Central memory CD8-positive, alpha-beta T cell (primary cell): ENCODE results near the gene PSMC3IP.

Experiments used
- ATAC-seq: fragments of 150-1000 bp; cut with Tn5 transposase; replicated peaks from 2 replicates; pipeline ENCODE4 v1.10.0; 2022; ENCODE audit warnings: mild to moderate bottlenecking, moderate FRiP score, moderate number of reproducible peaks; ENCODE audit not compliant: poor library complexity, severe bottlenecking; ENCODE audit errors: extremely low read depth
- DNase-seq, 2 donors: peaks; one replicate each; pipeline ENCODE4 v3.0.0; 2021; ENCODE audit warnings: low spot score in 2 of 2
- H3K27ac Mint-ChIP-seq: one replicate; pipeline ENCODE4 v1.8.0; 2022; ENCODE audit warnings: low read depth, mild to moderate bottlenecking, moderate library complexity, mixed read lengths
- H3K27me3 Mint-ChIP-seq: one replicate; pipeline ENCODE4 v1.8.0; 2022; ENCODE audit warnings: mixed read lengths
- H3K36me3 Mint-ChIP-seq: one replicate; pipeline ENCODE4 v1.8.0; 2022; ENCODE audit warnings: mild to moderate bottlenecking, moderate library complexity, mixed read lengths; ENCODE audit not compliant: insufficient read depth
- H3K4me1 Mint-ChIP-seq: one replicate; pipeline ENCODE4 v1.8.0; 2022; ENCODE audit warnings: mixed read lengths
- H3K4me3 Mint-ChIP-seq: one replicate; pipeline ENCODE4 v1.8.0; 2022; ENCODE audit warnings: mild to moderate bottlenecking, moderate library complexity, mixed read lengths
- H3K9me3 Mint-ChIP-seq: one replicate; pipeline ENCODE4 v1.8.0; 2022; ENCODE audit warnings: mixed read lengths

Gene PSMC3IP

GRCh38 chr17:42578282-42578869 lies 847 bp upstream of the PSMC3IP start:
- Mint-ChIP-seq H3K4me3 (peak overlapping the region; percentile 89), H3K27me3 (no peaks in the 10 kb centered on the region), H3K9me3 (no peaks in the 10 kb centered on the region), H3K36me3 (peaks cover 48% of the 10 kb centered on the region), H3K4me1 (peaks cover 39% of the 10 kb centered on the region), H3K27ac (peak overlapping the region; percentile 84)
- ATAC-seq (peak; percentile 64), DNase-seq (peak; percentile 52 to 54)

GRCh38 chr17:42577140-42577531 lies 393 bp downstream of the PSMC3IP start:
- H3K4me3 Mint-ChIP-seq: peak overlapping the region; percentile 89
- H3K36me3 Mint-ChIP-seq: peaks cover 46% of the 10 kb centered on the region
- peaks cover 45% of the 10 kb centered on the region for H3K4me1 Mint-ChIP-seq
- H3K9me3 Mint-ChIP-seq: no peaks in the 10 kb centered on the region
- ATAC-seq (no peak), DNase-seq (no peak)
- H3K27me3 Mint-ChIP-seq: no peaks in the 10 kb centered on the region
- H3K27ac Mint-ChIP-seq: peak overlapping the region; percentile 84

GRCh38 chr17:42574463-42574862 lies 3.1 kb downstream of the PSMC3IP start:
- peaks cover 40% of the 10 kb centered on the region for H3K36me3 Mint-ChIP-seq
- DNase-seq (no peak), ATAC-seq (no peak)
- no peaks in the 10 kb centered on the region for H3K27me3 Mint-ChIP-seq
- H3K27ac Mint-ChIP-seq: no peak overlapping the region
- no peak overlapping the region for H3K4me3 Mint-ChIP-seq
- H3K4me1 Mint-ChIP-seq: peaks cover 45% of the 10 kb centered on the region
- no peaks in the 10 kb centered on the region for H3K9me3 Mint-ChIP-seq

- Mint-ChIP-seq H3K4me1 (peaks cover 46% of the 10 kb centered on the region), H3K9me3 (no peaks in the 10 kb centered on the region), H3K36me3 (peaks cover 37% of the 10 kb centered on the region), H3K27me3 (no peaks in the 10 kb centered on the region), H3K27ac (no peak overlapping the region), H3K4me3 (no peak overlapping the region)
- DNase-seq (no peak), ATAC-seq (no peak)
Measured at GRCh38 chr17:42573095-42573494, 4.4 kb downstream of the PSMC3IP start.

GRCh38 chr17:42571435-42572225 lies 5.9 kb downstream of the PSMC3IP start:
- H3K36me3 Mint-ChIP-seq: peaks cover 39% of the 10 kb centered on the region
- H3K4me1 Mint-ChIP-seq: peaks cover 43% of the 10 kb centered on the region
- ATAC-seq (no peak), DNase-seq (no peak)
- no peak overlapping the region for H3K27ac Mint-ChIP-seq
- H3K27me3 Mint-ChIP-seq: no peaks in the 10 kb centered on the region
- no peak overlapping the region for H3K4me3 Mint-ChIP-seq
- H3K9me3 Mint-ChIP-seq: no peaks in the 10 kb centered on the region

- H3K9me3 Mint-ChIP-seq: no peaks in the 10 kb centered on the region
- H3K4me3 Mint-ChIP-seq: peak overlapping the region; percentile 50
- no peak for DNase-seq
- H3K27ac Mint-ChIP-seq: no peak overlapping the region
- no peaks in the 10 kb centered on the region for H3K27me3 Mint-ChIP-seq
- H3K4me1 Mint-ChIP-seq: peaks cover 36% of the 10 kb centered on the region
- ATAC-seq: no peak
- H3K36me3 Mint-ChIP-seq: peaks cover 36% of the 10 kb centered on the region
Measured at GRCh38 chr17:42568341-42569111, 9.0 kb downstream of the PSMC3IP start.

GRCh38 chr17:42566883-42567573 lies 10.5 kb downstream of the PSMC3IP start, which contains the start of gene MLX:
Gene MLX (plus strand): TSS chr17:42567100. CDS start chr17:42567125, 25 bp downstream.
- peaks cover 32% of the 10 kb centered on the region for H3K36me3 Mint-ChIP-seq
- H3K4me3 Mint-ChIP-seq: peak within 1 kb of the TSS; percentile 93
- H3K27me3 Mint-ChIP-seq: no peaks in the 10 kb centered on the region
- DNase-seq (peak; percentile 80 to 88), ATAC-seq (peak; percentile 81)
- peaks cover 40% of the 10 kb centered on the region for H3K4me1 Mint-ChIP-seq
- H3K27ac Mint-ChIP-seq: peak within 1 kb of the TSS; percentile 89
- H3K9me3 Mint-ChIP-seq: no peaks in the 10 kb centered on the region

GRCh38 chr17:42566215-42566882 lies 11.2 kb downstream of the PSMC3IP start:
- H3K36me3 Mint-ChIP-seq: peaks cover 32% of the 10 kb centered on the region
- H3K9me3 Mint-ChIP-seq: no peaks in the 10 kb centered on the region
- peak overlapping the region; percentile 89 for H3K27ac Mint-ChIP-seq
- H3K4me3 Mint-ChIP-seq: peak overlapping the region; percentile 93
- ATAC-seq (no peak), DNase-seq (no peak)
- peaks cover 46% of the 10 kb centered on the region for H3K4me1 Mint-ChIP-seq
- H3K27me3 Mint-ChIP-seq: no peaks in the 10 kb centered on the region

GRCh38 chr17:42565523-42566214 lies 11.9 kb downstream of the PSMC3IP start:
- no peaks in the 10 kb centered on the region for H3K9me3 Mint-ChIP-seq
- peak overlapping the region; percentile 93 for H3K4me3 Mint-ChIP-seq
- DNase-seq (no peak), ATAC-seq (no peak)
- no peaks in the 10 kb centered on the region for H3K27me3 Mint-ChIP-seq
- H3K4me1 Mint-ChIP-seq: peaks cover 47% of the 10 kb centered on the region
- H3K36me3 Mint-ChIP-seq: peaks cover 28% of the 10 kb centered on the region
- H3K27ac Mint-ChIP-seq: peak overlapping the region; percentile 89

- H3K27me3 Mint-ChIP-seq: no peaks in the 10 kb centered on the region
- H3K4me3 Mint-ChIP-seq: peak overlapping the region; percentile 89
- H3K36me3 Mint-ChIP-seq: peaks cover 27% of the 10 kb centered on the region
- no peak for DNase-seq
- ATAC-seq: no peak
- no peak overlapping the region for H3K27ac Mint-ChIP-seq
- H3K9me3 Mint-ChIP-seq: no peaks in the 10 kb centered on the region
- peaks cover 47% of the 10 kb centered on the region for H3K4me1 Mint-ChIP-seq
Measured at GRCh38 chr17:42564815-42565522, 12.6 kb downstream of the PSMC3IP start.

- H3K4me3 Mint-ChIP-seq: peak overlapping the region; percentile 89
- DNase-seq (no peak), ATAC-seq (no peak)
- no peaks in the 10 kb centered on the region for H3K27me3 Mint-ChIP-seq
- H3K4me1 Mint-ChIP-seq: peaks cover 47% of the 10 kb centered on the region
- peak overlapping the region; percentile 52 for H3K27ac Mint-ChIP-seq
- H3K36me3 Mint-ChIP-seq: peaks cover 21% of the 10 kb centered on the region
- H3K9me3 Mint-ChIP-seq: no peaks in the 10 kb centered on the region
Measured at GRCh38 chr17:42563950-42564349, 13.6 kb downstream of the PSMC3IP start.
